Left ventricle myocardium inferior (tissue), 1 donor: ENCODE results near the gene EFHD2. TPM values are rescaled to one million over a fixed set of nuclear protein-coding genes. Genes with fewer than 3 reads are reported as not detected.

Source experiments
- DNase-seq: peaks from one replicate; pipeline ENCODE4 v3.0.0-alpha.2; 2020
- H3K27ac ChIP-seq: fragments of 200-600 bp; replicated peaks from 2 replicates; pipeline ENCODE4 v1.8.0; 2021
- H3K27me3 ChIP-seq: fragments of 200-600 bp; 2 replicates; pipeline ENCODE4 v1.8.0; 2021; ENCODE audit warnings: low read depth
- H3K36me3 ChIP-seq: fragments of 200-600 bp; 2 replicates; pipeline ENCODE4 v1.8.0; 2021
- H3K4me1 ChIP-seq: fragments of 200-600 bp; 2 replicates; pipeline ENCODE4 v1.8.0; 2021
- H3K4me3 ChIP-seq: fragments of 200-600 bp; 2 replicates; pipeline ENCODE4 v1.8.0; 2021; ENCODE audit warnings: mild to moderate bottlenecking, moderate library complexity
- H3K9me3 ChIP-seq: fragments of 200-600 bp; replicated peaks from 2 replicates; pipeline ENCODE4 v1.8.0; 2021
- intact Hi-C: fragments of 100-400 bp; cut with micrococcal nuclease; formaldehyde crosslinking; loops from one replicate; pipeline ENCODE4 v1.11.0; 2022
- total RNA-seq: library from RNA; stranded (reverse); fragmentation: NEBNext Ultra II Directional; extraction: Animal tissue kit (Norgen Biotek cat#: 25700); gene quantifications from one replicate; pipeline ENCODE4 v1.2.1, GENCODE V29; 2021
- TF ChIP-seq, protein P1 (sequence below): fragments of 200-600 bp; IDR thresholded peaks from 2 replicates; pipeline ENCODE4 v1.8.0; 2021; ENCODE audit warnings: antibody characterized with exemption, mild to moderate bottlenecking, borderline replicate concordance
- donor health status: DM: no; HTN: yes; CAD: no; lungs with severe emphysema.

Gene EFHD2
- total RNA-seq, 1 donor from 2014 or later: 15.0 TPM

DNA sequence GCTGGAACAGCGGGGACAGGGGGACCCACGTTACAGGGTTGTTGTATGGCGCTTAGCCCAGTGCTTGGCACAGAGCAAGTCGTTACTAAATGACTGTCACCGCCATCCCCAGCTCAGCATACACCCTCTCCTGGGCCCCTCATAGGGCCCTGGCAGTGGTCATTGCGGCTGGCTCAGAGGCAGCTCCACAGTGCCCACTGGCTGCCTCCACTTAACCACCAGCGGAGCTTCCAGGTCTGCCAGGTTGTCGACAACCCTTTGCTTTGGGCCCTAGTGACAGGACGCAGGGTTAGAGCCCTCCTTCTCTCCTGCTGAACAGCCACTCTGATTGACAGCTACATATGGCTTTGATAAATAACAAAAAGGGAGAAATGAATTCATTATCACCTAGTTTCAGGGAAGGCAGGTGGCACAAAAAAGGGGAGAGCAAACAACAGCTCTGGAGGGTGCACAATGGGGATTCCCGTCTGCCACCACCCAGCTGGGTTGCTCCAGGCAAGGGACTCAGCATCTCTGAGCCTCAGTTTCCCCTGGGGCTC lies 4.8 kb downstream of the EFHD2 start:
- TF ChIP-seq, protein P1, sequence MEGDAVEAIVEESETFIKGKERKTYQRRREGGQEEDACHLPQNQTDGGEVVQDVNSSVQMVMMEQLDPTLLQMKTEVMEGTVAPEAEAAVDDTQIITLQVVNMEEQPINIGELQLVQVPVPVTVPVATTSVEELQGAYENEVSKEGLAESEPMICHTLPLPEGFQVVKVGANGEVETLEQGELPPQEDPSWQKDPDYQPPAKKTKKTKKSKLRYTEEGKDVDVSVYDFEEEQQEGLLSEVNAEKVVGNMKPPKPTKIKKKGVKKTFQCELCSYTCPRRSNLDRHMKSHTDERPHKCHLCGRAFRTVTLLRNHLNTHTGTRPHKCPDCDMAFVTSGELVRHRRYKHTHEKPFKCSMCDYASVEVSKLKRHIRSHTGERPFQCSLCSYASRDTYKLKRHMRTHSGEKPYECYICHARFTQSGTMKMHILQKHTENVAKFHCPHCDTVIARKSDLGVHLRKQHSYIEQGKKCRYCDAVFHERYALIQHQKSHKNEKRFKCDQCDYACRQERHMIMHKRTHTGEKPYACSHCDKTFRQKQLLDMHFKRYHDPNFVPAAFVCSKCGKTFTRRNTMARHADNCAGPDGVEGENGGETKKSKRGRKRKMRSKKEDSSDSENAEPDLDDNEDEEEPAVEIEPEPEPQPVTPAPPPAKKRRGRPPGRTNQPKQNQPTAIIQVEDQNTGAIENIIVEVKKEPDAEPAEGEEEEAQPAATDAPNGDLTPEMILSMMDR: peak; percentile 10
- H3K9me3 ChIP-seq: no peaks in the 10 kb centered on the region
- DNase-seq: no peak
- intact Hi-C loops: no loop called here
- peak overlapping the region; percentile 83 for H3K27ac ChIP-seq
- H3K27me3 ChIP-seq: no peaks in the 10 kb centered on the region
- peaks cover 96% of the 10 kb centered on the region for H3K4me1 ChIP-seq
- H3K4me3 ChIP-seq: no peak overlapping the region
- no peaks in the 10 kb centered on the region for H3K36me3 ChIP-seq

DNA sequence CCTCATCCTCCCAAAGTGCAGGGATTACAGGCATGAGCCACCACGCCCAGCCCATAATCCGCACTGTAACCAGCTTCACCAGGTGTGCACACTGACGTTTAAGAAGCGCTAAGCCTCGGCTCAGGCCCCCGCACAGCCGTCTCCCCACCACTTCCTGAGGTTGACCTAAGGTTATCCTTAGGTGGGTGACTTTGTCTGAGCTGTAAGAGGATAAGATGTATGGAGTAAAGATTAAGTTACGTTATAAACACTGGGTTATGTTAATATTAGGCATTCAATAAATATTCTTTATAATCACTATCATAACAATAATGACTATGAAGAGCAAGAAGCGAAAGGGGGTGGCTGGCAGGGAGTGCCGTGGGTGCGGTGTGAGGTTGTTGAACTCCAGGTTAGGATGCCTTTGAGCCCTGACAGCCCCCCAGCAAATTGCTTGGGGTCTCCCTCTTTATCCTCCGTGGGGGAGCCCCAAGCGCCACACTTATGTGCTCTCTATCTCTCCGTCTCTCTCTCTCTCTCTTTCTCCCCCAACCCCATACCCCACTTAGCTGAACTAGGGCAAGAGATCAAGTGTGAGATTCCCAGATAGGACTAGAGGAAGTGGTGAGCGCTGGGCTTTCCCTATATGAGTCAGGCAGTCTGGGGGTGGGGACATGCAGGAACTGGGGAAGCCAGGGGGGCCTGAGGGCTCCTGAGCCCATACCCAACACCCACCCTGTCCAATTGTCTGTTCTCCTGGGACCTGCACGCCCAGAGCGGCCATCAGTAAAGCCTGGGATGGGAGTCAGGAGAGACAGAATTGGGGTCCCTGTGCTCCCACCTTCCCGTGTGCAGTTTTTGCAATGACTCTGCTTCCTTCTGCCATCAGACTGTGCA lies 7.6 kb downstream of the EFHD2 start:
- no peaks in the 10 kb centered on the region for H3K27me3 ChIP-seq
- H3K36me3 ChIP-seq: no peaks in the 10 kb centered on the region
- TF ChIP-seq, protein P1: no peak
- peak overlapping the region; percentile 22 for H3K4me3 ChIP-seq
- no peak for DNase-seq
- H3K9me3 ChIP-seq: no peaks in the 10 kb centered on the region
- intact Hi-C loops: no loop called here
- H3K27ac ChIP-seq: peak overlapping the region; percentile 83
- peaks cover 94% of the 10 kb centered on the region for H3K4me1 ChIP-seq

DNA sequence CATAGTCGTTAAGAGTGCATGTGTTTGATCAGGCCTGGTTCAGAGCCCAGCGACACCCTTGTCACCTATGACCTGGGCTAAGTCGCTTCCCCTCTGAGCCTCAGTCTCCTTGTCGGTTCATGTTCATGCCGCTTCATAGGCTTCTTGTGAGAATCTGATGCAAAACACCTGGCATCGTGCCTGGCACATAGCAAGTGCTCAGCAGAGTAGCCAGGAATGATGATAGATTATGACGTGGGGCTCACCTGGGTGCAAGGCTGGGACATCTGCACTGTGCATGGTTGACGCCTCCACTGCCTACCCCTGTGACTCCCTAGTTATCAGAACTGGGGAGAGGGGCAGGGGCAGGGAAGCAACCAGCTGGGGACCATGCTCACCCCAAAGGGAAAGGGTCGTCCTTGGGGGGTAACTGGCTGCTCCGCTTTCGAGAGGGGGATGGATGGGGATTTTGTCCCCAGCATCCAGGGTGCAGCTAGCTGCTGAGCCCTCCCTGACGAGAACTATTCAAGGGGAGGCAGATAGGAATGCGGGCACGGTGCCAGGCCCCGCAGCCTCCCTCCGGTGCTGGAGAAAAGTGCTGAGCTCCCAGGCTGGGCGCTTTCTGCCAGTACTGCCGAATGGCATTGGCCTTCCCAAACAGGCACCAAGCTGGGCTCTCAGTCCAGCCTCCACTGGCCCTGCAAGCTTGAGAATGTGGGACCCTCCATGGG lies 9.3 kb downstream of the EFHD2 start:
- Histone ChIP-seq H3K9me3 (no peaks in the 10 kb centered on the region), H3K27ac (peak overlapping the region; percentile 44), H3K27me3 (no peaks in the 10 kb centered on the region), H3K4me1 (peaks cover 85% of the 10 kb centered on the region), H3K36me3 (no peaks in the 10 kb centered on the region), H3K4me3 (no peak overlapping the region)
- intact Hi-C loops: no loop called here
- TF ChIP-seq, protein P1: no peak
- no peak for DNase-seq

DNA sequence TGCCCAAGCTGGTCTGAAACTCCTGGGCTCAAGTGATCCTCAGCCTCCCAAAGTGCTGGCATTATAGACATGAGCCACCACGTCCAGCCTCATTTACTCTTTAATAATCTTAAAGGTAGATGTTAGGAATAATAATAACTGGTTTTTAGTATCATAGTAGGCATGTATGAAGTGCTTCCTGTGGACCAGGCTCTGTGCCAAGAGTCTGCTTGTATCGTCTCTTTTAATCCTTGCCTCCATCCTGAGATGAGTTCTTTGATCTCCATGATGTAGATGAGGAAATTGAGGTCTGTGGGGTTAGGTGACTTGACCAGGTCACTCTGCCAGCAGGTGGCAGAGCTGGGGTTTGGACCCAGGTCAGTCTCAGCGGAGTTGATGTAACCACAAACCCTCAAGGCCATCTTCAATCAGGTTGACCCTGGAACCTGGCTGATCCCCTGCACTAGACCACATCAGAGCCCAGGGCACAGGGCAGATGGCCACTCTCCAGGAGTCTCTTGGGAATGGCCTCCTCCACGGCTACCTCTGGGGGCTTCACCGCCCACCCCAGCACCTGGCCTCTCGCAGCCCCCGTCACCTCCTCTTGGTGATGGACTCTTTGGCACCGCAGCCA lies 11.3 kb downstream of the EFHD2 start:
- intact Hi-C loops: no loop called here

DNA sequence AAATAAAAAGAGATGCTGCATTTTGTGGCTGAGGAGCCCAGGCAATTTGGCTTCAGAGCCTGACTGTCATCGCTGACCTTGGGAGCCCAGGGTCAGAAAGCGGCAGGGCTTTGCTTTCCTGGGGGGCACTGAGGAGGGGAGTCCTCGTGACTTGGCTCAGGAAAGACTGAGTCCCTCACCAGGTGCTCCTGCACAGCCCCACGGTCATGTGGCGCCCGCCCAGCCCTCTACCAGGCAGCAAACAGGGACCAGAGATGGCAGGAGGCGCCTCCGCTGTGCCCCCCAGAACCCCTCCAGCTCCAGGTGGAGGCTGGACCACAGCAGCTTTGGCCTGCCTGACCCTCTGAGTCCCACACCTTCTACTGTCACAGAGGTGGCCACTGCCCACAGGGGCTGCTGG lies 13.2 kb downstream of the EFHD2 start:
- Histone ChIP-seq H3K9me3 (no peaks in the 10 kb centered on the region), H3K27me3 (no peaks in the 10 kb centered on the region), H3K4me1 (peaks cover 79% of the 10 kb centered on the region), H3K36me3 (peaks cover 9% of the 10 kb centered on the region), H3K4me3 (no peak overlapping the region), H3K27ac (no peak overlapping the region)
- DNase-seq: no peak
- intact Hi-C loops: no loop called here
- TF ChIP-seq, protein P1: no peak

More for the DNA sequence above, 11.3 kb downstream of the EFHD2 start:
- DNase-seq: no peak
- Histone ChIP-seq H3K27ac (no peak overlapping the region), H3K36me3 (no peaks in the 10 kb centered on the region), H3K27me3 (no peaks in the 10 kb centered on the region), H3K9me3 (no peaks in the 10 kb centered on the region), H3K4me1 (peaks cover 79% of the 10 kb centered on the region), H3K4me3 (no peak overlapping the region)
- TF ChIP-seq, protein P1: no peak
